Left ventricle myocardium inferior (tissue), 1 donor: Measurements from ENCODE around the gene SLX4. TPM values are rescaled to one million over a fixed set of nuclear protein-coding genes. Genes with fewer than 3 reads are reported as not detected.

Experiments
- DNase-seq: peaks from one replicate; pipeline ENCODE4 v3.0.0-alpha.2; 2020
- H3K27ac ChIP-seq: fragments of 200-600 bp; replicated peaks from 2 replicates; pipeline ENCODE4 v1.8.0; 2021
- H3K27me3 ChIP-seq: fragments of 200-600 bp; 2 replicates; pipeline ENCODE4 v1.8.0; 2021; ENCODE audit warnings: low read depth
- H3K36me3 ChIP-seq: fragments of 200-600 bp; 2 replicates; pipeline ENCODE4 v1.8.0; 2021
- H3K4me1 ChIP-seq: fragments of 200-600 bp; 2 replicates; pipeline ENCODE4 v1.8.0; 2021
- H3K4me3 ChIP-seq: fragments of 200-600 bp; 2 replicates; pipeline ENCODE4 v1.8.0; 2021; ENCODE audit warnings: mild to moderate bottlenecking, moderate library complexity
- H3K9me3 ChIP-seq: fragments of 200-600 bp; replicated peaks from 2 replicates; pipeline ENCODE4 v1.8.0; 2021
- CTCF ChIP-seq: fragments of 200-600 bp; IDR thresholded peaks from 2 replicates; pipeline ENCODE4 v1.8.0; 2021; ENCODE audit warnings: antibody characterized with exemption, mild to moderate bottlenecking, borderline replicate concordance
- intact Hi-C: fragments of 100-400 bp; cut with micrococcal nuclease; formaldehyde crosslinking; loops from one replicate; pipeline ENCODE4 v1.11.0; 2022
- total RNA-seq: library from RNA; stranded (reverse); fragmentation: NEBNext Ultra II Directional; extraction: Animal tissue kit (Norgen Biotek cat#: 25700); gene quantifications from one replicate; pipeline ENCODE4 v1.2.1, GENCODE V29; 2021
- donor health status: DM: no; HTN: yes; CAD: no; lungs with severe emphysema.

Gene SLX4
- total RNA-seq, 1 donor from 2014 or later, result 2.5 TPM

GRCh38 chr16:3569851-3570250 is 41.6 kb downstream of the SLX4 start:
- peaks cover 18% of the 10 kb centered on the region for H3K9me3 ChIP-seq
- no peak overlapping the region for H3K27ac ChIP-seq
- peaks cover 12% of the 10 kb centered on the region for H3K36me3 ChIP-seq
- H3K27me3 ChIP-seq, result no peaks in the 10 kb centered on the region
- TF ChIP-seq CTCF, result no peak
- DNase-seq, result no peak
- H3K4me3 ChIP-seq, result no peak overlapping the region
- intact Hi-C loops, result no loop called here
- H3K4me1 ChIP-seq, result no peaks in the 10 kb centered on the region

GRCh38 chr16:3566990-3567389 is 44.4 kb downstream of the SLX4 start:
- DNase-seq, result no peak
- intact Hi-C loops, result no loop called here
- Histone ChIP-seq H3K27me3 (no peaks in the 10 kb centered on the region), H3K4me3 (no peak overlapping the region), H3K36me3 (peaks cover 12% of the 10 kb centered on the region), H3K27ac (no peak overlapping the region), H3K4me1 (no peaks in the 10 kb centered on the region), H3K9me3 (peaks cover 18% of the 10 kb centered on the region)
- no peak for TF ChIP-seq CTCF

GRCh38 chr16:3564889-3565141 is 46.6 kb downstream of the SLX4 start:
- peaks cover 1% of the 10 kb centered on the region for H3K9me3 ChIP-seq
- H3K27me3 ChIP-seq, result no peaks in the 10 kb centered on the region
- intact Hi-C loops, result no loop called here
- DNase-seq, result no peak
- H3K27ac ChIP-seq, result no peak overlapping the region
- no peaks in the 10 kb centered on the region for H3K4me1 ChIP-seq
- TF ChIP-seq CTCF, result no peak
- no peaks in the 10 kb centered on the region for H3K36me3 ChIP-seq
- no peak overlapping the region for H3K4me3 ChIP-seq

- Histone ChIP-seq H3K36me3 (no peaks in the 10 kb centered on the region), H3K4me3 (no peak overlapping the region), H3K9me3 (no peaks in the 10 kb centered on the region), H3K27me3 (no peaks in the 10 kb centered on the region), H3K27ac (no peak overlapping the region), H3K4me1 (no peaks in the 10 kb centered on the region)
- DNase-seq, result no peak
- intact Hi-C loops, result no loop called here
- TF ChIP-seq CTCF, result no peak
Observed at GRCh38 chr16:3564130-3564888, 47.1 kb downstream of the SLX4 start.

- H3K4me3 ChIP-seq, result no peak overlapping the region
- DNase-seq, result no peak
- no peaks in the 10 kb centered on the region for H3K9me3 ChIP-seq
- TF ChIP-seq CTCF, result no peak
- H3K36me3 ChIP-seq, result no peaks in the 10 kb centered on the region
- H3K27ac ChIP-seq, result no peak overlapping the region
- no peaks in the 10 kb centered on the region for H3K4me1 ChIP-seq
- H3K27me3 ChIP-seq, result no peaks in the 10 kb centered on the region
- intact Hi-C loops, result no loop called here
Observed at GRCh38 chr16:3562914-3563480, 48.4 kb downstream of the SLX4 start.
